HepG2 (cell line): ENCODE measurements around the gene CNP. TPM values are rescaled to one million over a fixed set of nuclear protein-coding genes. Genes with fewer than 3 reads are reported as not detected.

Experiments
- ARHGAP35 ChIP-seq: sonication (generic); formaldehyde crosslinking; IDR thresholded peaks from 2 replicates; pipeline ENCODE4 v1.9.0; 2022; ENCODE audit warnings: mild to moderate bottlenecking, inconsistent platforms, moderate library complexity, missing genetic modification reagents, borderline replicate concordance
- ASH2L ChIP-seq: fragments of 300-600, 200-600 bp; sonication (generic); IDR thresholded peaks from 2 replicates; pipeline ENCODE4 v1.7.0; 2017; ENCODE audit warnings: low read depth, mild to moderate bottlenecking, moderate library complexity, mixed read lengths, low read length; ENCODE audit not compliant: insufficient read length
- ATAD3A ChIP-seq: sonication (generic); formaldehyde crosslinking; IDR thresholded peaks from 2 replicates; pipeline ENCODE4 v1.4.0; 2020; ENCODE audit warnings: missing genetic modification reagents
- ETS1 ChIP-seq: sonication (generic); formaldehyde crosslinking; IDR thresholded peaks from 2 replicates; pipeline ENCODE4 v1.4.0; 2020; ENCODE audit warnings: missing genetic modification reagents
- GLI4 ChIP-seq: sonication (generic); formaldehyde crosslinking; IDR thresholded peaks from 2 replicates; pipeline ENCODE4 v1.5.1; 2020; ENCODE audit warnings: missing genetic modification reagents, mild to moderate bottlenecking, moderate library complexity, borderline replicate concordance
- HCFC1 ChIP-seq: fragments of 150-350 bp; IDR thresholded peaks from 2 replicates; pipeline ENCODE4 v1.6.1; 2014; ENCODE audit warnings: low read depth, low read length
- JUND ChIP-seq: sonication (generic); formaldehyde crosslinking; IDR thresholded peaks from 2 replicates; pipeline ENCODE4 v1.8.0; 2022; ENCODE audit warnings: mild to moderate bottlenecking, missing genetic modification reagents
- MIXL1 ChIP-seq: IDR thresholded peaks from 2 replicates; pipeline ENCODE4 v1.6.1; 2016
- NONO ChIP-seq, 2 experiments: fragments of 450-650 bp in 1 of 2; sonication (generic) in 1 of 2; formaldehyde crosslinking in 1 of 2; IDR thresholded peaks in 1 of 2; conservative IDR thresholded peaks in 1 of 2; 2 replicates each; pipeline versions ENCODE4 v1.6.1 to v1.8.0; 2017 to 2022; ENCODE audit warnings: mild to moderate bottlenecking in 1 of 2, missing genetic modification reagents in 1 of 2, moderate library complexity in 1 of 2
- PATZ1 ChIP-seq: sonication (generic); formaldehyde crosslinking; IDR thresholded peaks from 2 replicates; pipeline ENCODE4 v1.4.0; 2020; ENCODE audit warnings: missing genetic modification reagents
- PHF8 ChIP-seq: sonication (generic); formaldehyde crosslinking; IDR thresholded peaks from 2 replicates; pipeline ENCODE4 v1.5.0; 2020; ENCODE audit warnings: missing genetic modification reagents
- SOX6 ChIP-seq, 2 experiments: fragments of 450-650 bp in 1 of 2; sonication (generic) in 1 of 2; formaldehyde crosslinking in 1 of 2; IDR thresholded peaks; 2 replicates each; pipeline versions ENCODE4 v1.4.0 to v1.6.1; 2017 to 2020; ENCODE audit warnings: antibody characterized with exemption in 1 of 2, mild to moderate bottlenecking in 1 of 2, missing genetic modification reagents in 1 of 2
- ZNF180 ChIP-seq: sonication (generic); formaldehyde crosslinking; IDR thresholded peaks from 2 replicates; pipeline ENCODE4 v1.4.0; 2020; ENCODE audit warnings: low read depth, missing genetic modification reagents, borderline replicate concordance
- ZNF292 ChIP-seq: sonication (generic); formaldehyde crosslinking; IDR thresholded peaks from 2 replicates; pipeline ENCODE4 v1.8.1; 2022; ENCODE audit warnings: mild to moderate bottlenecking, low read depth, missing genetic modification reagents, borderline replicate concordance
- ZNF382 ChIP-seq: sonication (generic); formaldehyde crosslinking; IDR thresholded peaks from 2 replicates; pipeline ENCODE4 v1.5.0; 2020; ENCODE audit warnings: missing genetic modification reagents, mild to moderate bottlenecking, borderline replicate concordance
- ZNF501 ChIP-seq: sonication (generic); formaldehyde crosslinking; IDR thresholded peaks from 2 replicates; pipeline ENCODE4 v1.5.1; 2020; ENCODE audit warnings: mild to moderate bottlenecking, moderate library complexity, missing genetic modification reagents
- ZNF570 ChIP-seq: sonication (generic); formaldehyde crosslinking; IDR thresholded peaks from 2 replicates; pipeline ENCODE4 v1.4.0; 2020; ENCODE audit warnings: mild to moderate bottlenecking, missing genetic modification reagents, borderline replicate concordance
- ZNF597 ChIP-seq: sonication (generic); formaldehyde crosslinking; IDR thresholded peaks from 2 replicates; pipeline ENCODE4 v1.5.0; 2020; ENCODE audit warnings: missing genetic modification reagents
- ZNF629 ChIP-seq: sonication (generic); formaldehyde crosslinking; conservative IDR thresholded peaks from 2 replicates; pipeline ENCODE4 v1.5.0; 2020; ENCODE audit warnings: missing genetic modification reagents
- ZNF740 ChIP-seq: sonication (generic); formaldehyde crosslinking; IDR thresholded peaks from 2 replicates; pipeline ENCODE4 v1.4.0; 2020; ENCODE audit warnings: missing genetic modification reagents
- ZNF770 ChIP-seq: sonication (generic); formaldehyde crosslinking; IDR thresholded peaks from 2 replicates; pipeline ENCODE4 v1.5.0; 2020; ENCODE audit warnings: mild to moderate bottlenecking, missing genetic modification reagents
- ZNF839 ChIP-seq: sonication (generic); formaldehyde crosslinking; IDR thresholded peaks from 2 replicates; pipeline ENCODE4 v1.4.0; 2020; ENCODE audit warnings: missing genetic modification reagents, mild to moderate bottlenecking, borderline replicate concordance
- polyA plus RNA-seq, 8 experiments: library from polyadenylated mRNA; depleted of rRNA in 3 of 8; stranded (reverse) in 7 of 8; unstranded in 1 of 8; fragments of >200 nt; fragmentation: Illumina TruSeq in 4 of 8; extraction: Trizol in 4 of 8; gene quantifications; 2 replicates each; pipeline versions ENCODE4 v1.2.1 to v1.2.3, GENCODE V29; 2011 to 2016; ENCODE audit warnings: low read depth in 4 of 8, missing spikeins in 1 of 8, mixed read lengths in 1 of 8; ENCODE audit not compliant: insufficient read depth in 1 of 8
- total RNA-seq, 5 experiments: library from RNA; depleted of rRNA; stranded (reverse); fragments of >200 nt; fragmentation: Illumina TruSeq; extraction: Trizol; gene quantifications; 2 replicates each; pipeline ENCODE4 v1.2.3, GENCODE V29; 2016; ENCODE audit warnings: low read depth in 1 of 5

Gene CNP
- total and polyA plus RNA-seq, 2 of the 13 experiments (the other 11 are each of a cell fraction or from before 2014, with no cell fraction given), result 97.2 to 161 TPM

GRCh38 chr17:41959336-41960095, 7.1 kb upstream of the CNP start (continued):
- TF ChIP-seq PATZ1 (no peak; the same call in none of the 2 replicates), ZNF180 (CRISPR knock-in tag) (no peak), ZNF382 (CRISPR knock-in tag) (no peak), NONO (IDR thresholded peaks at IDR 0.05) (no peak), NONO (CRISPR knock-in tag; conservative IDR thresholded peaks at IDR 0.05) (peak; percentile 75), ZNF740 (no peak), ZNF501 (peak; percentile 44; the same call in 1 of the 2 replicates), ZNF839 (CRISPR knock-in tag) (no peak), SOX6 (IDR thresholded peaks at IDR 0.05) (no peak), SOX6 (CRISPR knock-in tag; IDR thresholded peaks at IDR 0.05) (peak; percentile 69), ZNF770 (peak; percentile 51; the same call in 1 of the 2 replicates), ZNF292 (0 out of 2 replicates have a peak, but pooled peaks have one; percentile 70), ARHGAP35 (CRISPR knock-in tag) (peak; percentile 61; the same call in 1 of the 2 replicates), ETS1 (CRISPR knock-in tag) (no peak; the same call in 1 of the 2 replicates), JUND (CRISPR knock-in tag) (no peak), HCFC1 (no peak), MIXL1 (CRISPR knock-in tag) (peak; percentile 16; the same call in 1 of the 2 replicates), ZNF570 (CRISPR knock-in tag) (no peak), ATAD3A (no peak), ASH2L (no peak), GLI4 (CRISPR knock-in tag) (no peak), PHF8 (CRISPR knock-in tag) (peak; percentile 54; the same call in 1 of the 2 replicates), ZNF597 (CRISPR knock-in tag) (no peak), ZNF629 (CRISPR knock-in tag) (no peak)
